NOMO-1 (cell line): ENCODE measurements around the gene LENG1.

Source experiments
- DNase-seq, 2 experiments: peaks; one replicate each; lab custom pipeline; 2025; ENCODE audit not compliant: unreplicated experiment in 2 of 2; lab: John Stamatoyannopoulos, UW

LENG1 gene

GRCh38 chr19:54142166-54142780 lies 17.2 kb downstream of the LENG1 start:
- no peak for DNase-seq

GRCh38 chr19:54141356-54141755 lies 18.2 kb downstream of the LENG1 start:
- DNase-seq, result no peak

- peak in 1 of 2 experiments; percentile 2 for DNase-seq
Measured at GRCh38 chr19:54138489-54139256, 20.8 kb downstream of the LENG1 start.

- no peak for DNase-seq
Measured at GRCh38 chr19:54137699-54138488, 21.6 kb downstream of the LENG1 start, which contains the start of gene CNOT3. Gene CNOT3 (plus strand): TSS chr19:54137762. CDS start chr19:54142979, 5,217 bp downstream.

- DNase-seq, result peak; percentile 100
Measured at GRCh38 chr19:54136864-54137698, 22.4 kb downstream of the LENG1 start.

GRCh38 chr19:54136086-54136863 lies 23.2 kb downstream of the LENG1 start:
- no peak for DNase-seq

- no peak for DNase-seq
Measured at GRCh38 chr19:54133957-54134590, 25.4 kb downstream of the LENG1 start.

GRCh38 chr19:54133312-54133956 lies 26.1 kb downstream of the LENG1 start:
- DNase-seq, result peak in 1 of 2 experiments; percentile 53

GRCh38 chr19:54129617-54129996 lies 29.9 kb downstream of the LENG1 start:
- DNase-seq, result no peak

- no peak for DNase-seq
Measured at GRCh38 chr19:54128796-54129616, 30.5 kb downstream of the LENG1 start.

GRCh38 chr19:54128441-54128725 lies 31.1 kb downstream of the LENG1 start:
- no peak for DNase-seq

GRCh38 chr19:54127688-54128440 lies 31.7 kb downstream of the LENG1 start:
- no peak for DNase-seq

- DNase-seq, result no peak
Measured at GRCh38 chr19:54125713-54126112, 33.8 kb downstream of the LENG1 start.

- no peak for DNase-seq
Measured at GRCh38 chr19:54124393-54124792, 35.1 kb downstream of the LENG1 start.

- no peak for DNase-seq
Measured at GRCh38 chr19:54123682-54124081, 35.8 kb downstream of the LENG1 start.

- DNase-seq, result no peak
Measured at GRCh38 chr19:54121259-54121658, 38.3 kb downstream of the LENG1 start.
